GM21717 (cell line): ENCODE measurements around the gene TRAPPC2B.
"Not testable (repeated sequence)": the region's sequence is repeated elsewhere in the genome, so short reads cannot be mapped to it uniquely, and the experiment has no call there.

Experiments used
- ATAC-seq: cut with Tn5 transposase; IDR thresholded peaks from one replicate; pipeline ENCODE4 v1.9.1; 2021; ENCODE audit warnings: mild to moderate bottlenecking, moderate library complexity; ENCODE audit not compliant: unreplicated experiment

TRAPPC2B gene

GRCh38 chr19:57366776-57367175, 3.4 kb downstream of the TRAPPC2B start:
- no peak for ATAC-seq

DNA sequence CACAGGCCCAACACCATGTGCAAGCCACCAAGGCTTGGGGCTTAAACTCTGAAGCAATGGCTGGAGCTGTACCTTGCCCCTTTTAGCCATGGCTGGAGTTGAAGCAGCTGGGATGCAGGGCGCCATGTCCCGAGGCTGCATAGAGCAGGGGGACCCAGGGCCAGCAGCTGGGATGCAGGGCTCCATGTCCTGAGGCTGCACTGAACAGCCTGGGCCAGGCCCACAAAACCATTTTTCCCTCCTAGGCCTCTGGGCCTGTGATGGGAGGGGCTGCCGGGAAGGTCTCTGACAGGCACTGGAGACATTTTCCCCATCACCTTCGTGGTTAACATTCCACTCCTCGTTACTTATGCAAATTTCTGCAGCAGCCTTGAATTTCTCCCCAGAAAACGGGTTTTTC, 10.8 kb downstream of the TRAPPC2B start:
- ATAC-seq: no peak

DNA sequence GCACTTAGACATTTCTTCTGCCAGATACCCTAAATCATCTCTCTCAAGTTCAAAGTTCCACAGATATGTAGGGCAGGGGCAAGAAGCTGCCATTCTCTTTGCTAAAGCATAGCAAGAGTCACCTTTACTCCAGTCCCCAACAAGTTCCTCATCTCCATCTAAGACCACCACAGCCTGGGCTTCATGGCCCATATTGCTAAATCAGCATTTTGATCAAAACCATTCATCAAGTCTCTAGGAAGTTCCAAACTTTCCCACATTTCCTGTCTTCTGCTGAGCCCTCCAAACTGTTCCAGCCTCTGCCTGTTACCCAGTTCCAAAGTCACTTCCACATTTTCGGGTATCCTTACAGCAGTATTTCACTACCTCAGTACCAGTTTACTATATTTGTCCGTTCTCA, 11.3 kb downstream of the TRAPPC2B start:
- not testable (repeated sequence) for ATAC-seq

GRCh38 chr19:57376151-57376550, 12.8 kb downstream of the TRAPPC2B start:
- no peak for ATAC-seq

GRCh38 chr19:57377498-57378146, 14.3 kb downstream of the TRAPPC2B start:
- ATAC-seq: no peak

DNA sequence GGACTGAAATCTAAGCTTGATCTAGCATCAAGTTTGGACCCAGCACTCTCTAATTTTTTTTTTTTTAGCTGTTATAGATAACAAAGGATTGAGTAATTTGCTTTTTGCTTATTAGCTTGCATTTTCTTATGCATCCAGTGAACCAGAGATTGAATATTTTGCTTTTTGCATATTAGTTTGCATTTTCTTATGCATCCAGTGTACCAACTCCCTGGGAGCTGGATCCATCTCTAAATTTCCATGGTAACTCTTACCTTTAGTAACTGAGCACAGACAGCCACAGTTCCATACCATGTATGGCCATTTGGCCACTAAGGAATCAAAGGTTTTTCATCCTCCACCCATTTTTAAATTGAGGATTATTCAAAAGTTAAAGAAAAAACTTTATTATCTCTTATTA, 17.6 kb downstream of the TRAPPC2B start:
- no peak for ATAC-seq

DNA sequence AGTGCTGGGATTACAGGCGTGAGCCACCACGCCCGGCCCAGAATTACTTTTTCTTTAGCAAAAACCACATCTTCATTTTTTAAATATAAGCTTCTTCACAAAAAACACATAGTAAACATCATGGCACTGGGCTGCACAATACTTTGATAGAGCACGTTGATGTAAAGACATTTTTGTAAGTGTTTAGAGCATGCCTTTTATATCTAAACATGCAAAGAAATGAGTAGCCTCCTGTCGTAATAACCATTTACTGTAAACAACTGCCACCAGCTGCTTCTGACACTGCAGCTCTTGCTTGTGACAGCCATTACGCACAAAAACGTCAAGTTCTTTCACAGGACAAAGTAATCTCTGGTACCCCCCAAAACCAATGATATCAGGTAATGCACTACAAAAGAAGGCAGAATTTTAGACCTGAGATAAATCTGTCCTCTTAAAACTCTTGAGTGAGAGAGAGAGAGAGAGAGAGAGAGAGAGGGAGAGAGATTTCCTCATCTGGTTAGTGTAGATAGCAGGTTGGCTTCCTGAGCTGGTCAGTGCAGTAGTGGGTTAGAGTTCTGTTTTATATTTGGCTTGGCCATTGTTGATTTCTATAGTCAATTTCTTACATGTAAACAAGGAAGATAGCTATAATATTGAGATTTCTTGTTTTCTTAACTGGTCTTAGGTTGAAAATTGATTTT, 19.6 kb downstream of the TRAPPC2B start:
- no peak for ATAC-seq

- ATAC-seq: no peak
Measured at GRCh38 chr19:57389194-57389729, 25.9 kb downstream of the TRAPPC2B start.

GRCh38 chr19:57389730-57390598, 26.6 kb downstream of the TRAPPC2B start, which contains the start of gene ZNF548:
Gene ZNF548, plus strand, starts transcription at chr19:57389854. Its CDS starts 246 bp downstream, at chr19:57390100.
- ATAC-seq: peak; percentile 92

- ATAC-seq: no peak
Measured at GRCh38 chr19:57395710-57396109, 32.4 kb downstream of the TRAPPC2B start.

- ATAC-seq: no peak
Measured at GRCh38 chr19:57398868-57399267, 35.5 kb downstream of the TRAPPC2B start.

GRCh38 chr19:57403737-57404563, 40.6 kb downstream of the TRAPPC2B start:
- ATAC-seq: no peak

DNA sequence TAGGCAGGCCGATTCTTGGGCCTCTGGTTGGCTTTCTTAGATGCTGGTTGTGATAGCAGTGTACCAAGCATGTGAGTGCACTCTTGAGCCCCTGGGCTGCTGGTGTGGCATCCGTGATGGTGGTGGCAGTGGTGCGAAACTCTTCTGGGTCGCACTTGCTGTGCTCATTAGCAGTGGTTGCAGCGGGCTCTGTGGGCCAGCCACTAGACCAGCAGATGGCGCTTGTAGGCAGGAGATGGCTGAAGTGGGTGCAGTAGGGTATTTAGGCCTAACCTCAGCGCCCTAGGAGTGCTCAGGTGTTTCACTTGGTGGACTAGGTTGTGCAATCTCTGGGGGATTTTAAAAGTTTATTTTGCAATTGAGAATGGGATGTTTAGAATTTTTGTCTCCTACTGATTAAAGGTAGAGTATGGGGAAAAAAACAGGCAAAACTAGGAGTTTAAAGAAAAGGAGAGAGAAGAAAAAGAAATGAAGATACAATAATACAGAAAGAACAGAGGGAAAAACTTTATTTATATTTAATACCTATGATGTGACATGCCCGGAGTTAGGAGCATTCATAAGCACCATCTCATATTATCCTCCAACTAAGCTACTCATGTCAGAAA, 43.3 kb downstream of the TRAPPC2B start:
- ATAC-seq: no peak

- peak; percentile 96 for ATAC-seq
Measured at GRCh38 chr19:57410877-57411671, 47.7 kb downstream of the TRAPPC2B start, which contains the start of gene ZNF17. Gene ZNF17, plus strand, starts transcription at chr19:57411161. Its CDS starts 2,455 bp downstream, at chr19:57413616.
